Stimulated activated CD4-positive, alpha-beta T cell treated with anti-CD3 and anti-CD28 coated beads, TNF-alpha, amount 100 ng/mL, for 1 hour (primary cell): Measurements from ENCODE around the gene PLCL1.

Experiments
- DNase-seq, 3 donors: peaks; one replicate each; pipeline ENCODE4 v3.0.0-alpha.2; 2020; ENCODE audit warnings: low read depth in 3 of 3, low spot score in 1 of 3

Gene PLCL1

DNA sequence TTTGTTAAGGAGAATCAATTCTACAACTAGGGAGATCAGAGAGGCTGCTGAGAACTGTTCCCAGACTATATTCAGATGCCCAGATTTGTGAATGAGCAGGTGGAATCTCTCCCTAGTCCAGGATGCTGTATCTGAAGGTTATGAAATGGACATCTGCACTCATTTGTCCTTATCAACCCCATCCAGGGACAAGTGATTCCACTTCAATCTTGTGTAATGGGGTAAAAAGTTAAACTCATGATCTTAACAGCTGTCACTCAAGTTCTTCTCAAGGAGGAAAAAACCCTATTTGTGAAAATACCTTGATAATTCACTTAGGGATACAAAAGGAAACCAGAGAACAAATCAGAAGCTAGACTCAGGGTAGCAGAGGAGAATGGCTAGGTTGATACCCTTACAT lies 144.8 kb downstream of the PLCL1 start:
- no peak for DNase-seq

DNA sequence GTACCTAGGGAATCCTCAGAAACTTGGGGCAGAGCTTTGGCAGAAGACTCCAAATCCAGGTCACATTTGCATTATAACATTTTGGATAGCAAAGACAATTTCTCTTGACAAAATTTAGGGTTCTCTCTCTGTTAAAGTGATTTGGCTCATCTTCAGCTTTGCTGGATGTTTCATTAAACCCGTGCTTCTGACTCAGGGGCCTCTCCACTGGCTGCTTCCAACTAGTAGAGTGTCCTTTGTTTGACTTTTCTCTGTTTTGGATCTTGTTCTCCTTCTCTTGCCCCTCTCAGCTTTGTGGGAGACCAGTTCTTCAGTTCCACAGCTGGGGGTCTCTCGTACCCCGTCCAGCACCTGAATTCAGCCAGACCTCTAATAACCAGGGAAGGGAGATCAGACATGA lies 145.6 kb downstream of the PLCL1 start:
- DNase-seq = no peak

DNA sequence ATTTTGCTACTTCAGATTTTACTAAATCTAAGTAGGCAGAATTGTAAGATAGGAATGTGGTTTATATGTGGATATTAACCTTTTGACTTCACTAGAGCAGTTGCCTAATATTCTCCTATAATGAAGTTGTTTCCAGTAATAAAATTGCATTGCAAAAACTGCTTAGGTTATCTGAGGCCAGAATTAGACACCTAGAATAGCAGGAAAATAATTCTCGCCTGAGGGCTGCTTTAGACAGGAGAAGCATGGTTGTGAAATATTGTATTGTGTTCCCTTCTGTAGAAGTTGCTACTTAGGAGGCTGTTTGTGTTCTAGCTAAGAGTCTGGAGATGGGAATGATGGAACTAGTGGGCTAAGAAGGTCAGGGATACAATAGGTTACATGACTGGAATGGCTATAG lies 146.3 kb downstream of the PLCL1 start:
- no peak for DNase-seq

DNA sequence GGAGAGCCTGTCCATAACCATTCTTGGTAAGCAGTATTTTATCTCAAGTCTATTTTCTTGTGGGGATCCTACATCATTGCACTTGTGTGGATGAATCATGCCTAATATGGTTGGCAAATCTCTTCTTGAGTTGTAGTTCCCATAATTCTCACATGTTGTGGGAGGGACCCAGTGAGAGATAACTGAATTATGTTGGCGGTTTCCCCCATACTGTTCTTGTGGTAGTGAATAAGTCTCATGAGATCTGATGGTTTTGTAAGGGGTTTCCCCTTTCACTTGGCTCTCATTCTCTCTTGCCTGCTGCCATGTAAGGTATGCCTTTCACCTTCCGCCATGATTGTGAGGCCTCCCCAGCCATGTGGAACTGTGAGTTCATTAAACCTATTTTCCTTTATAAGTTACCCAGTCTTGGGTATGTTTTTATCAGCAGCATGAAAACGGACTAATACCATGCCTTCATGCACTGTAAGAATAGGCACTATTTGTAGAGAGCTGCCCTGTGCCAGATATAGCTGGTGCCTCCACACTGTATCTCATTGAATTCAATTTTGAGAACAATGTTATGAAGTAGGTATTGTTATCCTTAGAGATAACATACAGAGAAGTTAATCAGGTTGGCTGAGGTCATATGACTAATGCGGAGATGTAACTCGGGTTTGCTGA lies 148.3 kb downstream of the PLCL1 start:
- no peak for DNase-seq

DNA sequence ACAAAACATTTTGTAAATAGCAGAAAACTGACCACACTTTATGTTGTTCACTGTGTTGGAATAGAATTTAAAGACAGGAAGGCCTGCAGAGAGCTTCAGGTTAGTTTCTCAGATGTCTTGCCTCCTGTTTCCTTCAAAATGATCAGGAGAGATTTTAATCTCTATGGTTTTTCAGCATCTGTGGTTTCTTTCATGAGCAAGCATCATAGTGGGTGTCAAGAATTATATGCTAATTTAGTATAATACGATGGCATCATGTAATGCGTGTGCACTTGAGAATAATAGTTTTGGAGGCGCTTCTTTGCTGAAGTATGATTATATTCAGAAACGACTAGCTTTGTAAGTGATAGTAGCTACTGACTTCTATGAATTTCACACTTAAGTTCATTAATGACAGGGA lies 149.9 kb downstream of the PLCL1 start:
- DNase-seq = no peak

GRCh38 chr2:197958592-197959150 lies 154.3 kb downstream of the PLCL1 start:
- no peak for DNase-seq

GRCh38 chr2:197959383-197959782 lies 155.0 kb downstream of the PLCL1 start:
- DNase-seq = no peak

DNA sequence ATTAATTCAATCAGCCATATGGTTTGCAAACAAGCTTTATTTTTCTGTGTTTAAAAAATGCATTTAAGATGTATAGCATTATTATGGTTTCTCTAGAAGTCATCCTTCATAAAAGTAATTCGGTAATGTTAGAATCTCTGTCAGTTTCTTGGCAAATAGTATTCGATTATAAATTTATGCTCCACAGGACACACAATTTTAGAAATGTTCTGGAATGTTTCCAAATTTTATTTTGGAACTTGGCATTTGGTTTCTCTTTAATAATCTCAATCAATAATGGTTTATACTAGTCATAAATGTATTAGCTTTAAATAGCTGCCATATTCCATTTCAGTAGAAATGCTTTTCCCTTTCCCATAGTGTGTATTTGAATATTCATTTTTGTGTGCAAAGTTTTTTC lies 156.4 kb downstream of the PLCL1 start:
- DNase-seq = no peak

DNA sequence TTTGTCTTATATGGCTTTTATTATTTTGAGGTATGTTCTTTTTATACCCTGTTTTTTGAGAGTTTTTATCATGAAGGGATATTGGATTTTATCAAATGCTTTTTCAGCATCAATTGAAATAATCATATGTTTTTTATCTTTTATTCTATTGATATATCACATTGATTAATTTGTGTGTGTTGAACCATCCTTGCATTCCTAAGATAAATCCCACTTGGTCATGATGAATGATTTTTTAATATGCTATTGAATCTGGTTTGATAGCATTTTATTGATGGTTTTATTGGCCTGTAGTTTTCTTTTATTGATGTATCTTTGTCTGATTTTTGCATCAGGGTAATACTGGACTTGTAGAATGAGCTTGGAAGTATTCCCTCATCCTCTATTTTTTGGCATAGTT lies 160.3 kb downstream of the PLCL1 start:
- no peak for DNase-seq

DNA sequence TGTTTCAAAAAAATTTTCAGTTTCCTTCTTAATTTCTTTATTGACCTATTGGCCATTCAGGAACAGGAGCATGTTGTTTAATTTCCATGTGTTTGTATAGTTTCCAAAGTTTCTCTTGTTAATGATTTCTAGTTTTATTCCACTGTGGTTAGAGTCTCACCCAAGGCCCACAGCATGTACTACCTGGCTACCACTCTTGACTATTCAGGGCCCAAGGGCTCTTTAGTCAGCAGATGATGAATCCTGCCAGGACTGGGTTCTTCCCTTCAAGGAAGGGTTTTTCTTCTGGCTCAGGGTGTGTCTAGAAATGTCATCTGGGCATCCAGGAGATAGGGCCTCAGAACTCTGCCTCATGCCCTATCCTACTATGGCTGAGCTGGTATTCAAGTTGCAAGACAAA lies 161.4 kb downstream of the PLCL1 start:
- DNase-seq = no peak

DNA sequence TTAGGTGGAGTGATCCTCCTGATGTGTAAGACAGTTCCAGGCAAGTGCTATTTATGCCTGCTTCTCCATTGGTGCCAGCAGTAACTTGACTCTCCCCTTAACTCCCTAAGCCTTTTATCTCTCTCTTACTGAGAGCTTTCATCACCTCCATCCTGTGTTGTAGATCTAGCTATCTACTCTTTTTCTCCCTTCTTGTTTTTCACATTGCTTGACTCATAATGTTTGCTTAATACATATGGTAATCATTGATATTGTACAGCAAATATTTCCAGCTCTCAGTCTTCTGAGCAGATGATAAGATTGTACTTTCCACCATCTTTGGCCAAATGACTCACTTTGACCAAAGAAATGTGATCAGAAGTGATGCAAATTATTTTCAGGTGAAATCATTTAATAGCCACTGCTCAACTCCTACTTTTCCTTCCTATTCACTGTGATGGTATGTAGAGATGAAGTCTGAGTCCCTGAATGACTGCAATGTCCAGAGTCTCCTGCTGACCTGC lies 165.0 kb downstream of the PLCL1 start:
- DNase-seq = no peak

GRCh38 chr2:197972061-197972460 lies 167.7 kb downstream of the PLCL1 start:
- no peak for DNase-seq

- no peak for DNase-seq
These were observed 168.2 kb downstream of the PLCL1 start for GRCh38 chr2:197972587-197972986.

DNA sequence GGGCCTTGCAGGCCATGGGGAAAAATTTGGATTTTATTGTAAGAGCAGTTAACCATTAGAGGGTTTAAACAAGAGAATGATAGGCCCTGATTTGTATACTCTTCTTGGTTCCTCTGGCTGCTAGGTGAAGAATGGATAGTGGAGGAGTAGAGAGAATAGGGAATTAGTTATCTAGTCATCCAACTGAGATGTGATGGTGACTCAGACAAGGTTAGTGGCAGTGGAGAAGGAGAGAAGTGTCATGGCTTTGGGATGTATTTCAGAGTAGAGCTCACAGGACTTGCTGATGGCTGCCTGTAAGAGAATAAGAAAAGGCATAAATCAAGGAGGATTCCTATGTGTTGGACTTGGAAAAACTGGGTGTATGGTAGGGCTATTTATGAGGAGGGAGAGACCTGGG lies 169.4 kb downstream of the PLCL1 start:
- no peak for DNase-seq

DNA sequence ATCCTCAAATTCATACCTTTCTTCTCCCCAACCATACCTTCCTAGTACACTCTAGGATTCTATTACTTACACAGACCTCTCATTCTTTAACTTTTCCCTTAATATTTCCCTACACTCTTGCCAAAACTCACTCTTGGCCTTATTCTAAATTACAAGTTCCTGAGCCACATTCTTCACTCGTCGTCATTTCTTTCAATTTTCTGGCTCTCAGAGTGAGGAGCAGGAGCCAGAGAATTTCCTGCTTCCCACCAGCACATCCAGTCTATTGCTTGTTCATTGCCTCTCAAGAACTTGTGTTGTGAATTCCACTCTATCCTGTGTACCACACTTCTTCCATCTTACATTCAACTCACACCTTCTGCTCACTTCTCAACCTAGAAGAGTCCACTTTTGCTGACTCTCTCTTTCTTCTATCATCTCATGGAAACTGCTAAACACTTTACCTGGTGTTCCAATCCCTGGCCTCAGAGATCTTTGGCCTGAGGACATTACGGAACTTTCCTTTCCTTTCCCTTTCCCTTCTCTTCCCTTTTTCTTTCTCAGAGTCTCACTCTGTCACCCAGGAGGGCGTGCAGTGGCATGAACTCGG lies 171.6 kb downstream of the PLCL1 start:
- no peak for DNase-seq

DNA sequence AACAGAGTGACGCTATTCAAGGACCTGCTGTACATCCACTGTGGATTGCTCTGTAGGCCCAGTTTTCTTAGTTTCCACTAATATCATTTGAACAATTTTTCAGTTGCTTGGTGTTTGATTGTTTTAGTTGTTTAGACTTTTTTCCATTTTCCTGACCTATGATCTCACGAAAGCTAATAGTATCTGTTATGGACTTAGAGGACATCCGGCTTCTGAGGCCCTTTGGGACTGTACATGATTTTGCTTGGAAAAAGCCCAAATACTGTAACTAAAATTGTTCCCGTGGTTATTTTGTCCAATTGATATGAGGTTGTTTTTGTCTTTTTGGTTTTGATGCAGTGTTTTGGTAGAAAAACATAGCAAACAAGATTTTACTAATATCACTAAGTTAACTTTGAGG lies 174.6 kb downstream of the PLCL1 start:
- no peak for DNase-seq

DNA sequence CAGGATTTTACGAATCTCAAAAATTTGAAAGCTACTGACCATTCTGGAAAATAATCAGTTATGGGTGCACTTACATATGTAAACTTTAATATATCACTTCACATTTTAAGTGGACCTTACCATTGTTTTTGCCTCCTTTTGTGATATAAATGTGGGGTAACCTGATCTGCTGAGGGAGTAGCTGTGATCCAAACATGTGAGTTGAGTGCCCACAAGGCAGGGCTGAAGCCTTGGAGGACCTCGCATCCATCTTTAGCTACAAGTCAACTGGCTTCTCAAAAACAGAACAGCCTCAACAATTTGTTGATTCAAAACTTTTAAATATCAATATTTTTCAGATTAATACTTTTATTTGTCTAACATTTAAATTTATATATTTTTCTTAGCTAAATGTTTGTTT lies 178.2 kb downstream of the PLCL1 start:
- no peak for DNase-seq

DNA sequence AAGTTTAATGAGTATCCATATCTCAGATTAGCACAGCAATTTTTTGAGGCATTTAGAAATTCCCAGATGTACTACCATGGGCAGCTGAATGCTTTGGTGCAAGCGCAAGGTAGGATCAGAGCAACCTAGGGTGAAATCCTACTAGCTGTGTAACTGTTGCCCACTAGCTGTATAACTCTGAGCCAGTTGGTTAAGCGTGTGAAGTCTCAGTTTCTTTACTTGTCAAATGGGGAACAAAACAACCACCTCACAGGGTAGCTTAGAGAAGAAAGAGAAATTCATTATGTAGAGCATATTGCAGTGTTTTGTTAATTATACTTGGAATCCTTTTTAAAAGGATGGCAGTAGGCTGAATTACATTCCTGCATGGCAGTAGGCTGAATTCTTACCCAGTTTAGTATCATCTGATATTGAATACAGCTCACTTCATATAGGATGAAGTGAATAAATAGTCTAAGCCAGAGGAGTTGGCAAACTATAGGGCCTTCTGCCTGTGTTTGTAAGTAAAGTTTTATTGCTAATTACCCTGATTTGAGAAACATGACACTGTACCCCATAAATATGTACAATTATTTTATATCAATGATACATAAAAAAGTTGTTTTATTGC lies 180.7 kb downstream of the PLCL1 start:
- DNase-seq = no peak

DNA sequence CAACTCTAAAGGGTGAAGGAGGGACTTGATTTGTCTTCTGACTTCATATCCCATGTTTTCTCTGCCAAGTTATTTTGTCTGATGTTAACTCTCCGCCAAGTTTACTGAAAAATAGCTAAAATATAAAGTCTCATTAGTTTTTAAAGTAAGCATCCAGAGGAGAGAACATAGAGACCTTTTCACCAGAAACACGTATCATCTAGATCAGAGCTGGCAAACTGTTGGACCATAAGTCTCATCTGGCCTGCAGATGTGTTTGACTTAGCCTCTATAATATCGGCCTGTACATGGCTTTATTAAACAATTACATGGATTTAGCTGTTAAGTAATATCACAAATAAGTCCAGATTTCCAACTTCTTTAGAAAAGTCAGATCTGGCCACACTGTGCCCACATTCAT lies 182.6 kb downstream of the PLCL1 start:
- no peak for DNase-seq

DNA sequence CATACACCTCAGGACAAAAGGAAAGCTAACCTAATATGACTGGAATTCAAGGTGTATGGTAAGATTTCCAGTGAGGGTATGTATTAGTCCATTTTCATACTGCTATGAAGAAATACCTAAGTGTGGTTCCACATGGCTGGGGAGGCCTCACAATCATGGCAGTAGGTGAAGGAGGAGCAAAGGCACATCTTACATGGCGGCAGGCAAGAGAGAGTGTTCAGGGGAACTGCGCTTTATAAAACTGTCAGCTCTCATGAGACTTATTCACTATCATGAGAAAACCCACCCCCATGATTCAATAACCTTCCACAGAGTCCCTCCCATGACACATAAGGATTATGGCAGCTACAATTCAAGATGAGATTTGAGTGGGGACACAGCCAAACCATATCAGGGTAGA lies 186.0 kb downstream of the PLCL1 start:
- DNase-seq = no peak

DNA sequence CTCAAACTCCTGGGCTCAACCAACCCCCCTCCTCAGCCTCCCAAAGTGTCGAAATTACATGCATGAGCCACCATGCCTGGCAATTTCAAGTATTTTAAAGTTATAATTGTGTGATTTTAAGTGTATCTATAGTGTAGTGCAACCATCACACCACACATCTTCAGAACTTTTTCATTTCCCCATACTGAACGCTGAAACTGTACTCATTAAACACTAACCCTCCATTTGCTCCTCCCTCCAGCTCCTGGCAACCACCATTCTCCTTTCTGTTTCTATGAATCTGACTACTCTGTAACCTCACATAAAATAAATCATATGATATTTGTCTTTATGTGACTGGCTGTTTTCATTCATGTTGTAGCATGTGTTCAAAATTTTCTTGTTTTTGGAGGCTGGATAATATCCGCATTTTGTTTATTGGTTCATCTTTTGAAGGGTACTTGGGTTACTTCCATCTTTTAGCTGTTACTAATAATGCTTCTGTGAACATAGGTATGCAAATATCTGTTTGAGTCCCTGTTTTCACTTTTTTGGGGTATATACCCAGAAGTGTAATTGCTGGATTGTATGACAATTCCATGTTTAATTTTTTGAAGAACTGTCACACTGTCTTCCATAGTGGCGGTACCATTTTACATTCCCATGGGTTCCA lies 188.2 kb downstream of the PLCL1 start:
- no peak for DNase-seq

DNA sequence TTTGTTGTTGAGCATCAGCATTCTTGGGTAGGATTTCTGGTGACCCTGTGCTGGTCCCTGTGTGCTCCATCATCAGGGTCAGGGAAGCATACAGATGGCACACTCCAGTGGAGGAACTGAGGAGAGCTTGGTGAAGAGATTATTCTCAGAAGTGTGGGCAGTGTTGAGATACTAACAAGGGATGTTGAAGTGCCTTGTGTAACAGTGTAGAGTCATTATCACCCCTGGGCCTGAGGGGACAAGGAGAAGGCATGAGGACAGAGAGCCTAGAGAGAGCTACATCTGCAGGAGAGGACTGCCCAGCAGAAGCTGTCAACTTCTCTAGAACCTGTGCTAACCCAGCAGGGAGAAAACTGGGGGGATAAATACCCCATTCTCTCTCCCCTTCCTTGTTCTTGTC lies 189.0 kb downstream of the PLCL1 start:
- no peak for DNase-seq
